CD4-positive, alpha-beta T cell treated with Interleukin-6 at 100 ng/mL for 8 hours (primary cell): ENCODE measurements around the gene PRSS50.

Experiments used
- DNase-seq: peaks from one replicate; pipeline ENCODE4 v3.0.0-alpha.2; 2020; ENCODE audit warnings: mixed read lengths, low spot score

PRSS50 gene

DNA sequence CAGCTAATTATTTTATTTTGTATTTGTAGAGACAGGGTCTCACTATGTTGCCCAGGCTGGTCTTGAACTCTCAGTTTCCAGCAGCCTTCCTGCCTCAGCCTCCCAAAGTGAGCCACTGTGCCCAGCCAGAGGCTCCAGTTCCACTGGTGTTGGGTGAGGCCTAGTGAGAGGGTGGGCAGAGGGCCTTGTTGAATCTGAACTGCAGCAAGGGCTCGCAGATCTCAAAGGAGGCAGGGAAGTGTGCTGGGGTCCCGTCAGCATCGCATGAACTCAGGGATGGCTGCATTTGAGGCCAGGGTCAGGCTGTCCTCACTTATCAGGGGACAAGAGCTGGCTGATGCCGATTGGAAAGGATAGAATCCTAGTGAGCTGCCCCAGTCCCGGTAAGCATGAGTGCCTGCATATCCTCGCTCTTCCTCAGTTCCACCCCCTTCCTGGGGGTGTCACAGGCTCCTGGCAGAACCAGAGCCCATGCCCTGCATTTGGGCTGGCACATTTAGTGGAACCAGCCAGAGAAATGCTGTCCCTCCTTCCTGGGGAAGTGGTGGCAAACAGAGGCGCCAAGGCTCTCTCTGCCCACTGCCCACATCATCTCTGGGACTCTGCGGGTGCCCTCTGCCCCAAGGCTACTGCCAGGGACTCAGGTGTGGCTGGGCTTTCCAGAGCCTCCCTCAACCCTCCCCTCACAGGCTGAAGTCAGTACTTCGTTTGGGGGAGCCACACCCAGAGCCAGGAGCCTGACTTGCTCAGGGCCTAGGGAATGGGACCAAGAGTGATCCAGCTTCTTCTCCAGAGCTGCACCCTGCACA, 48.3 kb downstream of the PRSS50 start:
- DNase-seq: no peak

DNA sequence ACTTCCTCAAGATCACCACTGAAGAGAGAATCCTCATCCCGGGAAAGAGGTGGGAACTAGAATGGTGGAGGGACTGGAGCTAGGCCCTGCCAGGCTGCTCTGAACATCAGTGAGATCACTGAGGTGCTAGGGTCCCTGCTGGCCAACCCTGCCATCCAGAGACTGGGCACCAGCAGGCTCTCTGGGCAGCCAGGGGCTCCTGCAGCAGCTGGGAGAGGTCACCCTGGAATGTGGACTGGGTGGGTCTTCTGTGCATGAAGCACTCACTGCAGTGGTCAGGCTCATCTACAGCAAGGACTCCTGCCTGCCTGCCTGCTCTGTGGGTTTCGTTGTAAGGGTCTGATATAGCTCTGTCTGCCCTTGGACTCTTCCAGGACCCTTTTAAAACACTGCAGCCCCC, 49.1 kb downstream of the PRSS50 start:
- DNase-seq: no peak

DNA sequence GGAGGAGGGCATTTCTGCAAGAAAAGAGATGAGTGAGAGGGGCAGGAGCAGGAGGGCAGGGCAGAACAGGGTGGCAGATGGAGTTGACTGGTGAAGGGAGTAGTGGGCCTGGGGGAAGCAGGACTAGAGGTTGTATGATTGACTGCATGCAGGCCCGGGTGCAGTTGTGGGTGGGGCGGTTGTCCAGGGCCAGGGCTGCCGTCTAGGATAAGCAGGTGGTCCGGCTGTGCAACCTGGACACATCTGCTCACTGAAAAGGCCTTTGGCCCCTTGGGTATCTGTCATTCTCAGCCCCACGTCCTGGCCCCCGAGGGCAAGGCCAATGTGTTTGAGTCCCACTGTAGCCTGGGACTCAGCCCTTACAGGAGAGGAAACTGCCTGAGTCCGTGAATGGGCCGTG, 49.6 kb downstream of the PRSS50 start:
- DNase-seq: no peak

- DNase-seq: no peak
Measured at GRCh38 chr3:46667657-46668056, 50.0 kb downstream of the PRSS50 start.

- DNase-seq: no peak
Measured at GRCh38 chr3:46667061-46667621, 50.5 kb downstream of the PRSS50 start.

- no peak for DNase-seq
Measured at GRCh38 chr3:46666453-46666845, 51.2 kb downstream of the PRSS50 start.

GRCh38 chr3:46665763-46666452, 51.8 kb downstream of the PRSS50 start:
- no peak for DNase-seq

- no peak for DNase-seq
Measured at GRCh38 chr3:46664971-46665762, 52.5 kb downstream of the PRSS50 start.

DNA sequence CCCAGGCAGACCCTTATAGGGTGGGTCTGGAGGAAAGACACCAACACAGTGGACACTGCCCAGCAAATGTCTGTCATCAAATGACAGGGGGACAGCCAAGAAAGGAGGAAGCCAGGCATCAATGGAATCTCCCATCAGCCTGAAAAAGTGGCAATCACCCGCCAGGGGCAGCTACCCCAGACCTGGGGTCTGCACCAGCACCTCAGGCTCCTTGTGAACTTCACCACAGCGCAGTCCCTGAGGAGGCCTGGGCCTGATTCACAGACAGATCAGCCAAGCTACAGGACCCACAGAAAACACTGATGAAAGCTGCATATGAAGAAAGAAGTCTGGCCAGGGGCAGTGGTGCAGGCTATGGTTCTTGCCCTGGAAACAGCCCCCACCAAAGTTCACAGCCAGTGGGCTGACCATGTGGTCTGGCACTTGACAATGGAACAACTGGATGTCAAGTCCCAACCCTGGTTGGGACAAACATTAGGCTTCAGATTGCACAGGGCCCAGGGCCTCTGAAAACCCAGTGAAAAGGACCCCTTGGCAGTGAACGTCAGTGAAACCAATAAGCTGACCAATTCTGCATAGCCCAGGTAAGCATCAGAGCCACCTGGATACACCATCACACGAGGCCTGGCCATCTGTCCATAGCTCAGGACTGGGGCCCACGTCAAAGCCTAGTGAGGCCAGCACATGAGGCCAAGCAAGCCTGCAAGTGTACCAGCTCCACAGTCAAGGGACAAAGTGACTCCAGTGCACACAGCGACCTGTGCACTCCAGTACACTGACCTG, 53.3 kb downstream of the PRSS50 start:
- no peak for DNase-seq

DNA sequence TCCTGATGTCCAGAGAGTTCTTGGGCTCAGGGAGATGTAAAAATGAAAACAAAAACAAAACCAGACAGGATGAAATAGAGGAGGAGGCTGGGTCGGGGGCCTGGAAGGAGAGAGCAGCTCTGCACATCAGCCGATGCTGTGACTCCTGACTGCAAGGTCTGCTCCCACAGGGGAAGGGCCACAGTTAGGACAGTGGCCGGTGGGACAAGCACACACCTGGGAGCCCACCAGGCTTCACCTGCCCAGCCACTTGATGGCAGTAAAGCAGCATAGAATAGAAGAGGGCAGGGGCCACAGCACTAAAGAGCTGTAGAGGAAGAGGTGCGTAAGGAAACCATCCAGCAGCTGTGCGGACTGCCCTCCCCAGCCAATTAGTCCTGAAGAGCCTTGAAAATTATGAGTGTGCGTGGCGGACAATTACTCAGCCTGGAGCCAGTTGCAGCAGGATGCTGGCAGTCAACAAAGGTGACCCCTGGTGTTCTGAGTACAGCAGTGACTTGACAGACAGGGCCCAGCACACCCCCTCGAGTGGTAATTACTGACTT, 54.0 kb downstream of the PRSS50 start:
- DNase-seq: no peak

GRCh38 chr3:46662771-46663551, 54.7 kb downstream of the PRSS50 start:
- DNase-seq: no peak
